ENCODE data around the gene AJAP1.
A peak's percentile ranks its signal among the peaks of the same experiment; 100 is the strongest.

The AJAP1 gene

GRCh38 chr1:4648657-4649056 lies 5.8 kb upstream of the AJAP1 start:
- H3K4me3 ChIP-seq (replicated peaks in 1 of 2; ENCODE audit: low read depth in 2 of 2, low read length in 2 of 2): no peak overlapping the region
- DNase-seq (ENCODE audit: low read depth in 2 of 2): no peak
- TF ChIP-seq CTCF (IDR thresholded peaks at IDR 0.05; ENCODE audit: low read depth, low read length): no peak

DNA sequence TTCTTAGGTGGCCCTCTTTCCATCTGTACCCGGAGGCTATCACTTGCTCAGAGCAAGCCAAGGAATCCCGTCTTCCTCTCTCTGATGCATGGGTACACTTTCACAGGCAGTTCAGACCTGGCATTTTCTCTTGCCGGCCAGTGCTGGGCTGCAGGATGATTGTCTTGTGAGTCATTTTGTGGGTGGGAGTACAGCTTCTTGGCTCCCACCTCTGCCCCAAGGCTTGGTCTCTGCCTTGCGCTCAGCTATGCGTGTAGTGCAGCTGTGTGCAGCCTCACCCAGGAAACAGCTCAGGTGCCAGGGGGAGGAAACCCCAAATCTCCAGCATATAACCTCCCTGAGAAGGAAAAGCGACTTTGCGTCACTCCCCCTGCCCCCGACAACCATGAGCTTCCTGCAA lies 3.9 kb upstream of the AJAP1 start:
- no peak overlapping the region for H3K4me3 ChIP-seq (replicated peaks in 1 of 2; ENCODE audit: low read depth in 2 of 2, low read length in 2 of 2)
- no peak for TF ChIP-seq CTCF (IDR thresholded peaks at IDR 0.05; ENCODE audit: low read depth, low read length)
- DNase-seq (ENCODE audit: low read depth in 2 of 2): peak in 1 of 2 donors; percentile 7

DNA sequence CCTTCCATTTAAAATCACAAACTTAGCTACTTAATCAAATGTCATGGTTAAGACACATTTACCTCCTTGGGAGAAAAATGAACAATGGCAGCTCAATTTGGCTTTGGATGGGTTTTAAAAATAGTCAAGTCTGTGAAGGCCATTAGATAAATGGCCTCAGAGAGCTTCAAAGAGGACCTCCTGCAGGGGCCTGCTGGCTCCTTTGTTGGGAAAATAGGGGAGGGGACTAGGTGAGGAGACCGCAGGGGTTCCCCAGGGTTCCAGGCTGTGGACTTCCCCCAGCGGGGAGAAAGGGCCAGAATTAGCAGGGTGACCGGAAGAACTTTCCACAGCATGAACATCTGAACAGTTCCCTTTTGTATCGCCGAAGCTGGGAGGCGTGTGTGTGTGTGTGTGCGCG lies 3.4 kb upstream of the AJAP1 start:
- TF ChIP-seq CTCF (IDR thresholded peaks at IDR 0.05; ENCODE audit: low read depth, low read length): no peak
- H3K4me3 ChIP-seq (replicated peaks in 1 of 2; ENCODE audit: low read depth in 2 of 2, low read length in 2 of 2): no peak overlapping the region
- no peak for DNase-seq (ENCODE audit: low read depth in 2 of 2)

- DNase-seq (ENCODE audit: low read depth in 2 of 2): peak; percentile 33 to 38
- peak; percentile 93 for TF ChIP-seq CTCF (IDR thresholded peaks at IDR 0.05; ENCODE audit: low read depth, low read length)
- H3K4me3 ChIP-seq (replicated peaks in 1 of 2; ENCODE audit: low read depth in 2 of 2, low read length in 2 of 2): no peak overlapping the region
Measured at GRCh38 chr1:4652631-4653327, 1.6 kb upstream of the AJAP1 start.

- no peak overlapping the region for H3K4me3 ChIP-seq (replicated peaks in 1 of 2; ENCODE audit: low read depth in 2 of 2, low read length in 2 of 2)
- no peak for TF ChIP-seq CTCF (IDR thresholded peaks at IDR 0.05; ENCODE audit: low read depth, low read length)
- DNase-seq (ENCODE audit: low read depth in 2 of 2): no peak
Measured at GRCh38 chr1:4653328-4653660, 1.1 kb upstream of the AJAP1 start.

- no peak for DNase-seq (ENCODE audit: low read depth in 2 of 2)
- no peak for TF ChIP-seq CTCF (IDR thresholded peaks at IDR 0.05; ENCODE audit: low read depth, low read length)
- no peak overlapping the region for H3K4me3 ChIP-seq (replicated peaks in 1 of 2; ENCODE audit: low read depth in 2 of 2, low read length in 2 of 2)
Measured at GRCh38 chr1:4654764-4655673, 610 bp downstream of the AJAP1 start.

All from cardiac fibroblast (primary cell).